Measurements from ENCODE around the gene ASXL2. TPM values are rescaled to one million over a fixed set of nuclear protein-coding genes. Genes with fewer than 3 reads are reported as not detected.

The ASXL2 gene
- total RNA-seq, 1 donor from 2014 or later, result 38.4 TPM

DNA sequence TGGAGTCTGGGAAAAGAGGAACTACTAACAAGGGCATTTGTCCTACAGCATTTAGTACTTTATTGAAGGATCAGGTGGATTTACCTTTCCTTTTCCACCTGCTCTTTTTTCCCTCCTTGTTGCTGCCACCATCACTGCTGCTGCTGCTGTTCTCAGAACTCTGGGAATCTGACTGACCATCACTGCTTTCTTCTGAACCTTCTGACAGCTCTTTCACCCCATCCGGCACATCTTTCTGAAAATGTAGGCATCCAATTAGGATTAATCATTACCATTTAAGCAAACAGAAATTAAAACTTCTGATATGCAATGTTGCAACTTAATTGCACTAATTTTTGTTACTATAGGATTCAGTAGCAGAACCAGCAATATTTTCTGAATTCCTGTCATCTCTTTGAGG is 79.0 kb downstream of the ASXL2 start:
- no peaks in the 10 kb centered on the region for H3K27me3 Mint-ChIP-seq
- POLR2A ChIA-PET, result no interaction called here
- ATAC-seq (ENCODE audit: low read depth) (no peak), DNase-seq (no peak)
- H3K36me3 Mint-ChIP-seq (ENCODE audit: low read depth), result peaks cover 62% of the 10 kb centered on the region
- H3K4me3 Mint-ChIP-seq, result no peak overlapping the region
- CTCF ChIA-PET, result no interaction called here
- no peaks in the 10 kb centered on the region for H3K9me3 Mint-ChIP-seq
- H3K4me1 Mint-ChIP-seq, result peaks cover 19% of the 10 kb centered on the region
- intact Hi-C loops (cut with micrococcal nuclease), result no loop called here
- H3K27ac Mint-ChIP-seq, result no peak overlapping the region
- no peak for TF ChIP-seq CTCF (IDR thresholded peaks at IDR 0.05)

DNA sequence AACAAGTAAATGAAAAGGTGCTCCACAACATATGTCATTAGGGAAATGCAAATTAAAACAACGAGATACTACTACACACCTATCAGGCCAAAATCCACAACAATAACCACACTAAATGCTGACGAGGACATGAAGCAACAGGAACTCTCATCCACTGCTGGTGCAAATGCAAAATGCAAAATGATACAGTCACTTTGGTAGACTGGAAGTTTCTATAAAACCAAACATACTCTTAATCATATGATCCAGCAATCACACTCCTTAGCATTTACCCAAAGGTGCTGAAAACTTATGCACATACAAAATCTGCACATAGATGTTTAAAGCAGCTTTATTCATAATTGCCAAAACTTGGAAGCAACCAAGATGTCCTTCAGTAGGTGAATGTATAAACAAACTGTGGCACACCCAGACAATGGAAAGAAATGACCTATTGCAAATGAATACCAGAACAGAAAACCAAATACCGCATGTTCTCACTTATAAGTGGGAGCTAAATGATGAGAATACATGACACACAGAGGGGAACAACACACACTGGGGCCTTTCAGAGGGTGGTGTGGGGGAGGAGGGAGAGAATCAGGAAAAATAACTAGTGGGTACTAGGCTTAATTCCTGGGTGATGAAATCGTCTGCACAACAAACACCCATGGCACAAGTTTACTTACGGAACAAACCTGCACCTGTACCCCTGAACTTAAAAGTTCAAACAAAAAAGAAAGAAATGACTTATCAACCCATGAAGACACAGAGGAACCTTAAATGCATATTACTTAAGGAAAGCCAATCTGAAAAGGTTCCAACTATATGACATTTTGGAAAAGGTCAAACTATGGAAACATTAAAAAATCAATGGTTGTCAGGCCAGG is 80.4 kb downstream of the ASXL2 start:
- H3K4me1 Mint-ChIP-seq, result peaks cover 30% of the 10 kb centered on the region
- intact Hi-C loops (cut with micrococcal nuclease), result no loop called here
- H3K27ac Mint-ChIP-seq, result no peak overlapping the region
- no peaks in the 10 kb centered on the region for H3K27me3 Mint-ChIP-seq
- peaks cover 51% of the 10 kb centered on the region for H3K36me3 Mint-ChIP-seq (ENCODE audit: low read depth)
- H3K9me3 Mint-ChIP-seq, result no peaks in the 10 kb centered on the region
- TF ChIP-seq CTCF (IDR thresholded peaks at IDR 0.05), result no peak
- H3K4me3 Mint-ChIP-seq, result no peak overlapping the region
- ATAC-seq (ENCODE audit: low read depth), result no peak
- no peak for DNase-seq
- CTCF ChIA-PET, result no interaction called here
- POLR2A ChIA-PET, result no interaction called here

- ATAC-seq (ENCODE audit: low read depth) (no peak), DNase-seq (no peak)
- Mint-ChIP-seq H3K27ac (peak overlapping the region; percentile 56), H3K36me3 (ENCODE audit: low read depth) (peaks cover 50% of the 10 kb centered on the region), H3K4me3 (no peak overlapping the region), H3K9me3 (no peaks in the 10 kb centered on the region), H3K4me1 (peaks cover 30% of the 10 kb centered on the region), H3K27me3 (no peaks in the 10 kb centered on the region)
- POLR2A ChIA-PET, result no interaction called here
- intact Hi-C loops (cut with micrococcal nuclease), result no loop called here
- TF ChIP-seq CTCF (IDR thresholded peaks at IDR 0.05), result no peak
- CTCF ChIA-PET, result interaction anchor here (0.7 kb wide), 1 partner anchor 57 kb away, joined by 3 read pairs; no protein-coding TSS in a partner anchor
These were observed 83.6 kb downstream of the ASXL2 start for GRCh38 chr2:25794544-25795276.

- Mint-ChIP-seq H3K9me3 (no peaks in the 10 kb centered on the region), H3K27me3 (no peaks in the 10 kb centered on the region), H3K36me3 (ENCODE audit: low read depth) (peaks cover 34% of the 10 kb centered on the region), H3K27ac (no peak overlapping the region), H3K4me1 (peaks cover 20% of the 10 kb centered on the region), H3K4me3 (no peak overlapping the region)
- CTCF ChIA-PET, result no interaction called here
- TF ChIP-seq CTCF (IDR thresholded peaks at IDR 0.05), result no peak
- no peak for ATAC-seq (ENCODE audit: low read depth)
- intact Hi-C loops (cut with micrococcal nuclease), result no loop called here
- DNase-seq, result no peak
- POLR2A ChIA-PET, result interaction anchor here (0.6 kb wide), 1 partner anchor 76 kb away, joined by 5 read pairs; no protein-coding TSS in a partner anchor
These were observed 88.1 kb downstream of the ASXL2 start for GRCh38 chr2:25790074-25790790.

DNA sequence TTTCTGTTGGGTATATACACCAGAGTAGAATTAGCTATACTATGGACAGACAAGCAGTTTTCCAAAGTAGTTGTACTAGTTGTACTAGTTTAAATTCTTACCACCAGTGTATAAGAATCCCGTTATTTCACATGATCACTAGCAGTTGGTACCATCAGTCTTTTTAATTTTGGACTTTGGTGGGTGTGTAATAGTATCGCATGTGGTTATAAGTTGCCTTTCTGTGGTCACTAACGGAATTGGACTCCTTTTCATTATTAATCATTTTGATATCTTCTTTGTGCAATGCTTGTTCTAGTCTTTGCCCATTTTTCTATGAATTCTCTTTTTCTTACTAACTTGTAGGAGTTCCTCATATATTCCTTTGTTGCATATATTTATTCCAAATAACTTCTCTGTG is 89.8 kb downstream of the ASXL2 start:
- no peak for ATAC-seq (ENCODE audit: low read depth)
- TF ChIP-seq CTCF (IDR thresholded peaks at IDR 0.05), result no peak
- peaks cover 2% of the 10 kb centered on the region for H3K4me1 Mint-ChIP-seq
- ChIA-PET POLR2A (no interaction called here), CTCF (no interaction called here)
- no peaks in the 10 kb centered on the region for H3K27me3 Mint-ChIP-seq
- H3K9me3 Mint-ChIP-seq, result no peaks in the 10 kb centered on the region
- H3K4me3 Mint-ChIP-seq, result no peak overlapping the region
- H3K27ac Mint-ChIP-seq, result no peak overlapping the region
- peaks cover 41% of the 10 kb centered on the region for H3K36me3 Mint-ChIP-seq (ENCODE audit: low read depth)
- intact Hi-C loops (cut with micrococcal nuclease), result no loop called here
- DNase-seq, result no peak

Data from activated B cell treated with CpG ODN at 0.5 μM for 24 hours (primary cell).